DOHH2 (cell line): Measurements from ENCODE around the gene LRRC3.

Source experiments
- EZH2phosphoT487 ChIP-seq: fragments of 200-600 bp; sonication (generic); IDR thresholded peaks from 2 replicates; pipeline ENCODE4 v1.6.1; 2017; ENCODE audit warnings: borderline replicate concordance, mild to moderate bottlenecking, antibody characterized with exemption, low read length, moderate library complexity, mixed read lengths
- TF ChIP-seq, protein P1 (sequence below): fragments of 200-600 bp; sonication (generic); IDR thresholded peaks from one replicate; pipeline ENCODE4 v1.5.1; 2014; ENCODE audit warnings: antibody characterized with exemption, mild to moderate bottlenecking, low read depth, low read length; ENCODE audit not compliant: poor library complexity, severe bottlenecking

DNA sequence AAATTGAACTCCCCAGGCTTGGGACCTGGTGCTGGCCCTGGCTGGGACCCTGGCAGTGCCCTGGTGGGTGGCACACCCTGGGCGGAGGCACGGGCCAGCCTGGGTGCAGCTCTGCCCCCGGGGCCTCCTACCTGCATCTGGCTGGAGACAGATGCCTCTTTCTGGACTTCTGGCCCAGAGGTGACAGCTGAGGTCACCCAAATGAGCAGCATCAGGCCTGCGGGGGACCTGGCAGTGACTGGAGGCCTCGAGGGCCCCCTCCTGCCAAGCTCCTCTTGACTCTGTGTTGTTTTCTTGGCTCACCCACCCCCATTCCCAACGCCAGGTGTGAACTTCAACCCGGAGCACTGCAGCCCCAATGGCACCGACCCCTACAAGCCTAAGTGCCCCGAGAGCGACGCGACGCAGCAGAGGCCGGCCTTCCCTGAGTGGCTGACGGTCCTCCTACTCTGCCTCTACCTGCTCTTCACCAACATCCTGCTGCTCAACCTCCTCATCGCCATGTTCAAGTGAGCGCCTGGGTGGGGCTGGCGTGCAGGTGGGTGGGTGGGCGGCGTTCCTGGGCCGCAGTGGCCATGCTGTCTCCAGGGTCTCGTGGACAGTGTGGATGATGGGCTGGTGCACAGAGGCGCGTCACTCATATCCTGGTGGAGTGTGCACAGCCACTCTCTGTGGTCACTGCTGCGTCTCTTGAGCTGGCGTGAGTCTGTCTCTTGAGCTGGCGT lies 41.6 kb upstream of the LRRC3 start:
- TF ChIP-seq, protein P1, sequence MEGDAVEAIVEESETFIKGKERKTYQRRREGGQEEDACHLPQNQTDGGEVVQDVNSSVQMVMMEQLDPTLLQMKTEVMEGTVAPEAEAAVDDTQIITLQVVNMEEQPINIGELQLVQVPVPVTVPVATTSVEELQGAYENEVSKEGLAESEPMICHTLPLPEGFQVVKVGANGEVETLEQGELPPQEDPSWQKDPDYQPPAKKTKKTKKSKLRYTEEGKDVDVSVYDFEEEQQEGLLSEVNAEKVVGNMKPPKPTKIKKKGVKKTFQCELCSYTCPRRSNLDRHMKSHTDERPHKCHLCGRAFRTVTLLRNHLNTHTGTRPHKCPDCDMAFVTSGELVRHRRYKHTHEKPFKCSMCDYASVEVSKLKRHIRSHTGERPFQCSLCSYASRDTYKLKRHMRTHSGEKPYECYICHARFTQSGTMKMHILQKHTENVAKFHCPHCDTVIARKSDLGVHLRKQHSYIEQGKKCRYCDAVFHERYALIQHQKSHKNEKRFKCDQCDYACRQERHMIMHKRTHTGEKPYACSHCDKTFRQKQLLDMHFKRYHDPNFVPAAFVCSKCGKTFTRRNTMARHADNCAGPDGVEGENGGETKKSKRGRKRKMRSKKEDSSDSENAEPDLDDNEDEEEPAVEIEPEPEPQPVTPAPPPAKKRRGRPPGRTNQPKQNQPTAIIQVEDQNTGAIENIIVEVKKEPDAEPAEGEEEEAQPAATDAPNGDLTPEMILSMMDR = no peak
- TF ChIP-seq EZH2phosphoT487 = no peak
